ENCODE data around the gene DAZAP2.

DAZAP2 gene

DNA sequence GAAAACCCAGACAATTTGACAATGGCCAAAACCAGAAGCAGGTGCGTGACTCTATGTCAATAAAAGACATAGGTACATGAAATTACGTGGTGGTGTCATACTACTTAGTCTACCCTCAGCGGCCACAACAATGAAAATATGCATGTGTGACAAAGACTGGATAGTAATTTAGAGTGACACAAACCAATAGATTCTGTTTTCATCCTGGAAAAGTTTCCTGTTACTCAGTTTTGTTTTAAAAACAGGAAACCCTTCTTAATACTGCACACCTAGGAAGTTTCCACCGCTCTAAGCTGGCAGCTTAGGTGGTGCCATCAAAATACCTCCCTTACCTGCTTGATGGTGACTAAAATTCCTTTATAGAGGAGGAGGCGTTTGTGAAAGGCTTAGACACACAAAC, 35.9 kb upstream of the DAZAP2 start:
- H3K27ac ChIP-seq: no peak overlapping the region
- no peak for TF ChIP-seq ZFX (IDR thresholded peaks at IDR 0.05)
- TF ChIP-seq, protein P1, sequence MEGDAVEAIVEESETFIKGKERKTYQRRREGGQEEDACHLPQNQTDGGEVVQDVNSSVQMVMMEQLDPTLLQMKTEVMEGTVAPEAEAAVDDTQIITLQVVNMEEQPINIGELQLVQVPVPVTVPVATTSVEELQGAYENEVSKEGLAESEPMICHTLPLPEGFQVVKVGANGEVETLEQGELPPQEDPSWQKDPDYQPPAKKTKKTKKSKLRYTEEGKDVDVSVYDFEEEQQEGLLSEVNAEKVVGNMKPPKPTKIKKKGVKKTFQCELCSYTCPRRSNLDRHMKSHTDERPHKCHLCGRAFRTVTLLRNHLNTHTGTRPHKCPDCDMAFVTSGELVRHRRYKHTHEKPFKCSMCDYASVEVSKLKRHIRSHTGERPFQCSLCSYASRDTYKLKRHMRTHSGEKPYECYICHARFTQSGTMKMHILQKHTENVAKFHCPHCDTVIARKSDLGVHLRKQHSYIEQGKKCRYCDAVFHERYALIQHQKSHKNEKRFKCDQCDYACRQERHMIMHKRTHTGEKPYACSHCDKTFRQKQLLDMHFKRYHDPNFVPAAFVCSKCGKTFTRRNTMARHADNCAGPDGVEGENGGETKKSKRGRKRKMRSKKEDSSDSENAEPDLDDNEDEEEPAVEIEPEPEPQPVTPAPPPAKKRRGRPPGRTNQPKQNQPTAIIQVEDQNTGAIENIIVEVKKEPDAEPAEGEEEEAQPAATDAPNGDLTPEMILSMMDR (conservative IDR thresholded peaks at IDR 0.05): no peak

DNA sequence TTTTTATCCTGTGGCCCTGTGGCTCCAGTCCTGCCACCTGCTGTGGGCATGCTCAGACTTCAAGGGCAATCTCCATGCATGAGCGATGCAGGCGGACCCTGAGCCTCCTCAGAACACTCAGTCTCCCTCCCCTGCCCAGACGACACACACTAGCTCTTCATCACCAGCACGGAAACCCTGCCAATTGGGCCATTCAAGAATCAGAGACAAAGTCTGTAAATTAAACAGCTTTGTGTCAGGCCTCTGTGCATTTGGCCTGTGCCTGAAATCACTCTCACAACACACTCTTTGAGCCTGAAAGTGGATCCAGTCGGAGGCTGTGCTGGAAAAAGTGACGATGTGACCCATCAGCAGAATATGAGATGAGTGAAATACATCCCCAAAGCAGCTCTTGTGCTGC, 33.3 kb upstream of the DAZAP2 start:
- TF ChIP-seq ZFX (IDR thresholded peaks at IDR 0.05): no peak
- TF ChIP-seq, protein P1 (conservative IDR thresholded peaks at IDR 0.05): no peak
- no peak overlapping the region for H3K27ac ChIP-seq

DNA sequence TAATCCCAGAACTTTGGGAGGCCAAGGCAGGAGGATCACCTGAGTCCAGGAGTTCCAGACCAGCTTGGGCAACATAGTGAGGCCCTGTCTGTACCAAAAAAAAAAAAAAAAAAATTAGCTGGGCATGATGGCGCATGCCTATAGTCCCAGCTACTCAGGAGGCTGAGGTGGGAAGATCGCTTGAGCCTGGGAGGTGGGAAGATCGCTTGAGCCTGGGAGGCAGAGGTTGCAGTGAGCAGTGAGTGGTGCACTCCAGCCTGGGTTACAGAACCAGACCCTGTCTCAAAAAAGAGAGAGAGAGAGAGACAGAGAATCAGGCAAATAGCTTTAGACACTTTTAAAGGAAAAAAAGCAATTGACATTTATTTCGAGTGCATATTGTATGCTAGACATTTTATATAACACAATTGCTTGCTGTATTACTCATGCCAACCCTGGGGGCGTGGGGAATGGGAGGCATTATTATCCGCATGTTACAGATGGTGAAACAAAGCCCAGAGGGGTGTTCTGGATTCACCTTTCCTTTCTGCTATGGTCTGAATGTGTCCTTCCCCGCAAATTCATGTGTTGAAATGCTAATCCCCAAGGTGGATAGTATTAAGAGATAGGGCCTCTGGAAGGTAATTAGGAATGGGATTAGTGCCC, 30.5 kb upstream of the DAZAP2 start:
- TF ChIP-seq, protein P1 (conservative IDR thresholded peaks at IDR 0.05): no peak
- TF ChIP-seq ZFX (IDR thresholded peaks at IDR 0.05): no peak
- H3K27ac ChIP-seq: no peak overlapping the region

DNA sequence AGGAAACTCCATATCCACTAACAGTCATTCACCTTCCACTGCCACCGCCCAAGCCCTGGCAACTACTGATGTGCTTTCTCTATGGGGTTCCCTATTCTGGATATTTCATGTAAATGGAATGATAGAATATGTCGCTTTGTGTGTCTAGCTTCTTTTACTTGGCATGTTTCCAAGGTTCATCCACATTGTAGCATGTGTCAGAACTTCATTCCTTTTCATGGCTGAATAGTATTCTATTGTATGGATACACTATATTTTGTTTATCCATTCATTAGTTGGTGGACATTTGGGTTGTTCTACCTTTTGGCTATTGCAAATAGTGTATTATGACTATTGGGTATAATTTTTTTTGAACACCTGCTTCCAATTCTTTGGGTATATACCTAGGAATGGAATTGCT, 29.4 kb upstream of the DAZAP2 start:
- H3K27ac ChIP-seq: no peak overlapping the region
- no peak for TF ChIP-seq ZFX (IDR thresholded peaks at IDR 0.05)
- TF ChIP-seq, protein P1 (conservative IDR thresholded peaks at IDR 0.05): no peak

DNA sequence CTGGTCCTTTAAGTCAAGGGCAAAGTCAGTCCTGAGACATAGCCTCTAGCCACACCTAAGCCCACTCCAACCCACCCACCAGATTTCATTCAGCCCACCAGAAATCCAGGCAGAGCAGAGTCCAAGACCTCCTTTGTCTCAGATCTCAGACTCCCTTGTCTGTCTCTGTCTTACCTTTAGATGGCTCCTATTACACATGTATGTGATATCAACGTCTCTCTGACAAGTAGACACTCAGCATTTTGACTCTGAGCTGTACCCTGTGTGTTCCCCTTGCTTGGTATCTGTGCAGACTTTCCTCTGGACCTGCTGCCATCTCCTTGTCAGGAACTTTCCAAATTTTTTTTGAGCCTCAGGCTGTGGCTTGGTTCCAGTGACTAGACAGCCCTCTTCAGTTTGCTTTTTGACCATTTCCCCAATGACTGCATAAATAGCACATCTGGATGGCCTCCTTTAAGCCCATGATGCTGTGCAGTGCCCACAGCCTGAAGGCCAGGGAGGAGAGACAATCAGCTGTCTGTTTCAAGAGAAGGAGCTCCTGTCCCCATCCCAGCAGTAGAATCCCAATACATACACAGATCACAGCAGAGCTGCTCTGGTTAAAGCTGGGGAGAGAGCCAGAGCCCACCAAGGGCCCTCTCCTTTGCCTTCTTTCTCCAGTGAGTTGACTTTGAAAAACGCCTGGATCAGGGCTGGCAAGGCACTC, 27.8 kb upstream of the DAZAP2 start:
- no peak overlapping the region for H3K27ac ChIP-seq
- TF ChIP-seq ZFX (IDR thresholded peaks at IDR 0.05): no peak
- TF ChIP-seq, protein P1 (conservative IDR thresholded peaks at IDR 0.05): no peak

DNA sequence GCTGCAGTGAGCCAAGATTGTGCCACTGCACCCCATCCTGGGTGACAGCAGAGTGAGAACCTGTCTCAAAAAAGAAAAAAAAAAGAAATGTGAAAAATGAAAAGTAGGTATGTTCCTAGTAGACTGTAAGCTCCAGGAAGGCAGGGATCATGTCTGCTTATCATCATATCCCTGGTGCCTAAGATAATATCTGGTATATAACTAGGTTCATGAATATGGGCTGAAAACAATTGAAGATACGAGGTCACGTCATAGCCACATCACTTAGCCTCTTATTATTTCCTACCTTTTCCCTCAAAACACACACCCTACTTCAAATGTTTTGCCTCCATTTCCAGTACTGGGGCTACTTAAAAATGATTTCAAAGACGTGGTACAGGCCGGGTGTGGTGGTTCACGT, 23.7 kb upstream of the DAZAP2 start:
- no peak overlapping the region for H3K27ac ChIP-seq
- TF ChIP-seq, protein P1 (conservative IDR thresholded peaks at IDR 0.05): no peak
- no peak for TF ChIP-seq ZFX (IDR thresholded peaks at IDR 0.05)

DNA sequence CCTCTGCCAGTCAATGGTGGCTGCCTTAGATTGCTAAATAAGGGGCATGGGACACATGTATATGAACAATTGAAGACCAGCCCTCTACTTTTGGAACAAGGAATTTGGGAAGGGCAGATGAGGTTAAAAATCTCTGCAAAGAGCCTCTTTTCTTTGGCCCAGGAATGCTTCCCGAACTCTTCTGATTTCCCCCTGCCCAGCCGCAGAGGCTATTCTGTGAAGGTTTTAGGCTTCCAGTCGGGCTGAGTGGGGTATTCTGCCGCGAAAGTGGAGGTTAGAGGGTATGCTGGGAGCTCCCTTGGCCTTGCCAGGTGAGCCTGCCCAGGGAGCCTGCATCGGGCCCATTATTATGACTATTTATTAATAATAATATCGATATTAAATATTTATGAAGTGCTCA, 22.0 kb upstream of the DAZAP2 start:
- TF ChIP-seq ZFX (IDR thresholded peaks at IDR 0.05): no peak
- TF ChIP-seq, protein P1 (conservative IDR thresholded peaks at IDR 0.05): no peak
- no peak overlapping the region for H3K27ac ChIP-seq

All from C4-2B (cell line).